Tibial nerve (tissue), 4 donors: ENCODE data around the gene ATP4A. TPM values are rescaled to one million over a fixed set of nuclear protein-coding genes. Genes with fewer than 3 reads are reported as not detected.
"Not testable (repeated sequence)": the region's sequence is repeated elsewhere in the genome, so short reads cannot be mapped to it uniquely, and the experiment has no call there.

Source experiments
- DNase-seq, 2 donors: peaks; one replicate each; pipeline ENCODE4 v3.0.0-alpha.2; 2019; ENCODE audit warnings: low spot score in 2 of 2
- H3K27ac ChIP-seq, 4 donors: fragments of 200-600 bp; sonication (generic) in 3 of 4; one replicate each; pipeline ENCODE4 v1.5.1; 2017 to 2019; ENCODE audit warnings: mild to moderate bottlenecking in 1 of 4
- H3K27me3 ChIP-seq, 2 donors: fragments of 200-600 bp; sonication (generic) in 1 of 2; one replicate each; pipeline versions ENCODE4 v1.5.1 to v1.6.0; 2017 to 2019
- H3K36me3 ChIP-seq, 3 donors: fragments of 200-600 bp; sonication (generic); one replicate each; pipeline ENCODE4 v1.5.1; 2018 to 2019
- H3K4me1 ChIP-seq, 4 donors: fragments of 200-600 bp; sonication (generic) in 3 of 4; one replicate each; pipeline ENCODE4 v1.5.1; 2017 to 2019
- H3K4me3 ChIP-seq, 4 donors: fragments of 200-600 bp; sonication (generic) in 3 of 4; one replicate each; pipeline ENCODE4 v1.5.1; 2017 to 2019; ENCODE audit warnings: mild to moderate bottlenecking in 1 of 4, moderate library complexity in 1 of 4
- H3K9me3 ChIP-seq, 4 donors: fragments of 200-600 bp; sonication (generic) in 3 of 4; one replicate each; pipeline ENCODE4 v1.5.1; 2017 to 2019
- EP300 ChIP-seq, 2 donors: sonication (generic); formaldehyde crosslinking; IDR thresholded peaks; one replicate each; pipeline ENCODE4 v1.6.1; 2017; ENCODE audit warnings: antibody characterized with exemption in 2 of 2, mild to moderate bottlenecking in 1 of 2
- POLR2A ChIP-seq, 2 donors: fragments of 450-650 bp; IDR thresholded peaks; one replicate each; pipeline ENCODE4 v1.6.1; 2017; ENCODE audit warnings: antibody characterized with exemption in 2 of 2, mild to moderate bottlenecking in 2 of 2, moderate library complexity in 2 of 2
- WGBS, 2 donors: methylation state at CpG; one replicate each; pipeline ENCODE4 v1.1.5; 2018; 5-methylcytosine and 5-hydroxymethylcytosine counted together
- total RNA-seq, 4 donors: library from RNA; depleted of rRNA; stranded (reverse); fragments of >200 nt; gene quantifications; one replicate each; pipeline ENCODE4 v1.1.0, GENCODE V29; 2016
- TF ChIP-seq, protein P1 (sequence below), 5 experiments: fragments of 200-600 bp in 3 of 5; fragments of 450-650 bp in 2 of 5; sonication (generic) in 3 of 5; IDR thresholded peaks; one replicate each; pipeline ENCODE4 v1.5.1; 2016 to 2019; ENCODE audit warnings: antibody characterized with exemption in 5 of 5, mild to moderate bottlenecking in 3 of 5, moderate library complexity in 2 of 5

ATP4A gene
- total RNA-seq, 4 donors from 2014 or later, result 0.63 TPM; not detected in 3

DNA sequence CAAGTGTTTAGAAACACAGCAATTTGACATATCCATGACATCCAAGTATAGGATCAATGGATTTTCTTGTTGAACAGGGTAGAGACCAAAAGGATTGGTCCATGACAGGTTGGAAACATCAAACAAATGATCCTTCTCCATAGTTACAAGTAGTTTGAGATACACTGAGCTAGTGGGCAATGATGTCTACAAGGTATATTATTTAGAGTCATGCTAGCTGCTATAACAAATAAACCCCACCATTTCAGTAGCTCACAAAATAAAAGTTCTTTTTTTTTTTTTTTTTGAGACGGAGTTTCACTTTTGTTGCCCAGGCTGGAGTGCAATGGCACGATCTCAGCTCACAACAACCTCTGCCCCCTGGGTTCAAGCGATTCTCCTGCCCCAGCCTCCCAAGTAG lies 44.2 kb upstream of the ATP4A start:
- H3K27me3 ChIP-seq, result no peaks in the 10 kb centered on the region
- TF ChIP-seq POLR2A (IDR thresholded peaks at IDR 0.05) (no peak), EP300 (IDR thresholded peaks at IDR 0.05) (no peak)
- TF ChIP-seq, protein P1, sequence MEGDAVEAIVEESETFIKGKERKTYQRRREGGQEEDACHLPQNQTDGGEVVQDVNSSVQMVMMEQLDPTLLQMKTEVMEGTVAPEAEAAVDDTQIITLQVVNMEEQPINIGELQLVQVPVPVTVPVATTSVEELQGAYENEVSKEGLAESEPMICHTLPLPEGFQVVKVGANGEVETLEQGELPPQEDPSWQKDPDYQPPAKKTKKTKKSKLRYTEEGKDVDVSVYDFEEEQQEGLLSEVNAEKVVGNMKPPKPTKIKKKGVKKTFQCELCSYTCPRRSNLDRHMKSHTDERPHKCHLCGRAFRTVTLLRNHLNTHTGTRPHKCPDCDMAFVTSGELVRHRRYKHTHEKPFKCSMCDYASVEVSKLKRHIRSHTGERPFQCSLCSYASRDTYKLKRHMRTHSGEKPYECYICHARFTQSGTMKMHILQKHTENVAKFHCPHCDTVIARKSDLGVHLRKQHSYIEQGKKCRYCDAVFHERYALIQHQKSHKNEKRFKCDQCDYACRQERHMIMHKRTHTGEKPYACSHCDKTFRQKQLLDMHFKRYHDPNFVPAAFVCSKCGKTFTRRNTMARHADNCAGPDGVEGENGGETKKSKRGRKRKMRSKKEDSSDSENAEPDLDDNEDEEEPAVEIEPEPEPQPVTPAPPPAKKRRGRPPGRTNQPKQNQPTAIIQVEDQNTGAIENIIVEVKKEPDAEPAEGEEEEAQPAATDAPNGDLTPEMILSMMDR (IDR thresholded peaks at IDR 0.05), result no peak
- 77 to 81% methylated on average over 3 of the region's 3 CpGs for WGBS, 2 donors

DNA sequence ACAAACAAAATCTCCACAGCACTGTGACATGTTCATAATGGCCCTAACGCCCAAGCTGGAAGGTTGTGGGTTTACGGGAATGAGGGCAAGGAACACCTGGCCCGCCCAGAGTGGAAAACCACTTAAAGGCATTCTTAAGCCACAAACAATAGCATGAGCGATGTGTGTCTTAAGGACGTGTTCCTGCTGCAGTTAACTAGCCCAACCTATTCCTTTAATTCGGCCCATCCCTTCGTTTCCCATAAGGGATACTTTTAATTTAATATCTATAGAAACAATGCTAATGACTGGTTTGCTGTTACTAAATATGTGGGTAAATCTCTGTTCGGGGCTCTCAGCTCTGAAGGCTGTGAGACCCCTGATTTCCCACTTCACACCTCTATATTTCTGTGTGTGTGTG lies 43.7 kb upstream of the ATP4A start:
- not testable (repeated sequence) for DNase-seq, H3K27ac ChIP-seq, H3K36me3 ChIP-seq, H3K27me3 ChIP-seq, H3K4me1 ChIP-seq, H3K4me3 ChIP-seq
- WGBS, 2 donors, result 86 to 90% methylated on average over 8 of the region's 8 CpGs
- H3K9me3 ChIP-seq, result peaks cover 0 to 20% (median 0%) of the 10 kb centered on the region in 4 donors

More for the DNA sequence above, 44.2 kb upstream of the ATP4A start:
- peaks cover 0 to 20% (median 0%) of the 10 kb centered on the region in 4 donors for H3K9me3 ChIP-seq
- H3K27ac ChIP-seq, result no peak overlapping the region
- no peak overlapping the region for H3K4me3 ChIP-seq
- H3K36me3 ChIP-seq, result no peaks in the 10 kb centered on the region
- no peak for DNase-seq
- H3K4me1 ChIP-seq, result peaks cover 0 to 8% (median 5%) of the 10 kb centered on the region in 4 donors

DNA sequence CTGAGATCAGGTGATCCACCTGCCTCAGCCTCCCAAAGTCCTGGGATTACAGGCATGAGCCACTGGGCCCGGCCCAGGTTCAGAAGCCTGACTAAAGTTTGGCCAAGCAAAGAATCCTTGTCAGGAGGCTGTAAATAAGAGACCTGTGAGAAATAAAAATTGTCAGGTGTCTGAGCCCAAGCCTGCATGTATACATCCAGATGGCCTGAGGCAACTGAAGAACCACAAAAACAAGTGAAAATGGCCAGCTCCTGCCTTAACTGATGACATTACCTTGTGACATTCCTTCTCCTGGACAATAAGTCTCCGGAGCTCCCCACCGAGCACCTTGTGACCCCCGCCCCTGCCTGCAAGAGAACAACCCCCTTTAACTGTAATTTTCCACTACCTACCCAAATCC lies 41.0 kb upstream of the ATP4A start:
- not testable (repeated sequence) for H3K27ac ChIP-seq, H3K4me1 ChIP-seq, H3K4me3 ChIP-seq, H3K27me3 ChIP-seq, DNase-seq, H3K36me3 ChIP-seq
- peaks cover 0 to 20% (median 0%) of the 10 kb centered on the region in 4 donors for H3K9me3 ChIP-seq
- 77 to 79% methylated on average over 4 of the region's 4 CpGs for WGBS, 2 donors

DNA sequence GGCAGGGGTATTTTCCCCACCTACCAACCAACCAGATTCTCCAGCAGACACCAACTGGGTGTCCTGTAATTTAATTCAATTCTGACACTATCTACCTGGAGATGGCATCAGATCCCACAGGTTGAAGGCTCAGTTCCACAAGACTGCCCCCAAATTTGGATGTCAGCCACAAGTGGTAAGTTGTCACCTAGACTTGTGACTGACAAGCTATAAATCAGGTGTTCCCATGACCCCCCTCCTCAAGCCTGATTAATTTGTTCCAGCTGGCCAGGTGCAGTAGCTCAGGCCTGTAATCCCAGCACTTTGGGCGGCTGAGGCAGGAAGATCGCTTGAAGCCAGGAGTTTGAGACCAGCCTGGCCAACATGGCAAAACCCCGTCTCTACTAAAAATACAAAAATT lies 38.5 kb upstream of the ATP4A start:
- no peaks in the 10 kb centered on the region for H3K36me3 ChIP-seq
- no peaks in the 10 kb centered on the region for H3K4me1 ChIP-seq
- no peaks in the 10 kb centered on the region for H3K27me3 ChIP-seq
- no peak for DNase-seq
- no peak overlapping the region for H3K27ac ChIP-seq
- H3K9me3 ChIP-seq, result peaks cover 0 to 3% (median 0%) of the 10 kb centered on the region in 4 donors
- WGBS, 2 donors, result 71 to 86% methylated on average over 3 of the region's 3 CpGs
- TF ChIP-seq, protein P1 (IDR thresholded peaks at IDR 0.05), result no peak
- TF ChIP-seq POLR2A (IDR thresholded peaks at IDR 0.05), result no peak
- no peak for TF ChIP-seq EP300 (IDR thresholded peaks at IDR 0.05)
- H3K4me3 ChIP-seq, result no peak overlapping the region

DNA sequence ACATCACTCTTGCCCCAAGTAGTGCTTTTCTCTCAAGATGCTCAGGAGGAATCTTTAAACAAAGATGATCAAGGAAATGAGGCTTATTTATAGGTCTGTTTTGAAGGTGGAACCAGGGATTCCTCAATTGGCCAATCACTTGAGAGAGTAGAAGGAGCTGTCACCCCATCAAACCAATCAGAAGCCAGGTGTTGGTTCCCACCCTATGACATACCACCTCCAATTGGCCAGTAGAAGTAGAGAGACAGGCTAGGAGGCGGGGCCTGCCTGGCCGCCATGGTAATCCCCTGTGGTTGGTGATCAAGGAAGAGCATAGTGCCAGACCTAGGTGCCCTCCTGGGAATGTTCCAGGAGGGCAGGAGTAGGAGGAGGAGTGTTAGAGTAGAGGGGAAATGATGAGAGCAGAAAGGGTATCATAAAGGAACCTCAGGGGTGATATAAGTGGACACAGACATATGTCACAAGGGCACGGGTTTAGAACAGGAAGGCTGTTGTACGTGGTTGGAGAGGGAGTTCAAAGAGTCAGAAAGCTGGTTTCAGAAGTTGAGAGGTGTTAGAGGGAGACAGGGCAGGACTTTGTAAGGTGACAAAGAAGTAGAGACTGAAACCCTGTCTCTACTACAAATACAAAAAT lies 33.0 kb upstream of the ATP4A start:
- Histone ChIP-seq H3K27ac (no peak overlapping the region), H3K4me1 (no peaks in the 10 kb centered on the region), H3K4me3 (no peak overlapping the region), H3K36me3 (no peaks in the 10 kb centered on the region), H3K9me3 (no peaks in the 10 kb centered on the region), H3K27me3 (peaks cover 0 to 6% of the 10 kb centered on the region in 2 donors)
- WGBS, 2 donors, result 50 to 78% methylated on average over 4 of the region's 4 CpGs
- TF ChIP-seq EP300 (IDR thresholded peaks at IDR 0.05), result no peak
- TF ChIP-seq POLR2A (IDR thresholded peaks at IDR 0.05), result no peak
- TF ChIP-seq, protein P1 (IDR thresholded peaks at IDR 0.05), result no peak
- DNase-seq, result no peak

DNA sequence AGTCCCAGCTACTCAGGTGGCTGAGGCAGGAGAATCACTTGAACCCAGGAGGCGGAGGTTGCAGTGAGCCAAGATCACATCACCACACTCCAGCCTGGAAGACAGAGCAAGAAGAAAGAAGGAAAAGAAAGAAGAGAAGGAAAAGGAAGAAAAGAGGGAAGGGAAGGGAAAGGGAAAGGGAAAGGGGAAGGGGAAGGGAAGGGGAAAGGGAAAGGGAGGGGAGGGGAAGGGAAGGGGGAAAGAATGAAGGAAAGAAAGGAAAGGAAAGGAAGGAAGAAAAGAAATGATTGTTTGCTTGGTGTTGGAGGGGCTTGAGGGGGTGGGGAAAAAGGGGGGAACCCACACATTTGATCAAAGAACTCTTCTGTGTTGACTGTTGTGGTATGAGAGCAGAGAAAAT lies 32.5 kb upstream of the ATP4A start:
- no peak overlapping the region for H3K27ac ChIP-seq
- H3K9me3 ChIP-seq, result no peaks in the 10 kb centered on the region
- H3K4me3 ChIP-seq, result no peak overlapping the region
- peaks cover 0 to 6% of the 10 kb centered on the region in 2 donors for H3K27me3 ChIP-seq
- no peaks in the 10 kb centered on the region for H3K4me1 ChIP-seq
- TF ChIP-seq EP300 (IDR thresholded peaks at IDR 0.05) (no peak), POLR2A (IDR thresholded peaks at IDR 0.05) (no peak)
- TF ChIP-seq, protein P1 (IDR thresholded peaks at IDR 0.05), result no peak
- 90 to 100% methylated on average over 1 of the region's 1 CpG for WGBS, 2 donors
- DNase-seq, result no peak
- H3K36me3 ChIP-seq, result no peaks in the 10 kb centered on the region

DNA sequence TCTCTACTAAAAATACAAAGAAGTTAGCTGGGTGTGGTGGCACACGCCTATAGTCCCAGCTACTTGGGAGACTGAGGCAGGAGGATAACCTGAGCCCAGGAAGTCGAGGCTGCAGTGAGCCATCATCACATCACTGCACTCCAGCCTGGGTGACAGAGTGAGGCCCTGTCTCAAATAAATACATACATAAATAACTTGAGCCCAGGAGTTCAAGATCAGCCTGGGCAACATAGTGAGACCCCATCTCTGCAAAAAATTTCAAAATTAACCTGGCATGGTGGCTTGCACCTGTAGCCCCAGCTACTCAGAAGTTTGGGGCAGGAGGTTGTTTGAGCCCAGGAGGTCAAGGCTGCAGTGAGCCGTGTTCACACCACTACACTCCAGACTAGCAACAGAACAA lies 31.6 kb upstream of the ATP4A start:
- WGBS, 2 donors, result 85 to 93% methylated on average over 3 of the region's 3 CpGs
- H3K36me3 ChIP-seq, H3K4me3 ChIP-seq, H3K4me1 ChIP-seq, H3K27me3 ChIP-seq, H3K9me3 ChIP-seq, DNase-seq, H3K27ac ChIP-seq: not testable (repeated sequence)
